GM18519 (cell line): ENCODE measurements around the gene TENT5C.
A peak's percentile ranks its signal among the peaks of the same experiment; 100 is the strongest.

ENCODE experiments used
- ATAC-seq: cut with Tn5 transposase; IDR thresholded peaks from one replicate; pipeline ENCODE4 v1.9.1; 2021; ENCODE audit warnings: mild to moderate bottlenecking, moderate library complexity; ENCODE audit not compliant: unreplicated experiment, low FRiP score

TENT5C gene

GRCh38 chr1:117671781-117672501 is 66.1 kb downstream of the TENT5C start:
- ATAC-seq = no peak

GRCh38 chr1:117672756-117673155 is 66.9 kb downstream of the TENT5C start:
- ATAC-seq = no peak

- ATAC-seq = no peak
Observed at GRCh38 chr1:117673405-117673804, 67.6 kb downstream of the TENT5C start.

- peak; percentile 37 for ATAC-seq
Observed at GRCh38 chr1:117674521-117675400, 68.9 kb downstream of the TENT5C start.

GRCh38 chr1:117675907-117676430 is 70.1 kb downstream of the TENT5C start:
- no peak for ATAC-seq

- ATAC-seq = no peak
Observed at GRCh38 chr1:117676615-117677130, 70.8 kb downstream of the TENT5C start.
